ENCODE results near the gene MYO15B. TPM values are rescaled to one million over a fixed set of nuclear protein-coding genes. Genes with fewer than 3 reads are reported as not detected.

Gene MYO15B
- total and polyA plus RNA-seq, 2 donors (not counting 3 experiments of a cell fraction or from before 2014, with no cell fraction given) = 10.2 to 87.8 TPM

GRCh38 chr17:75549246-75550138, 38.1 kb upstream of the MYO15B start:
- dilution Hi-C loops (cut with MboI; ENCODE audit: extremely low pct_ligation_motif_present, low sequenced_read_pairs) = no loop called here
- CTCF ChIA-PET = interaction anchor here (0.9 to 1.3 kb wide), 2 partner anchors 15 to 52 kb away, joined by 3 to 4 read pairs; no protein-coding TSS in a partner anchor
- H3K4me2 ChIP-seq (ENCODE audit: insufficient read depth, low read length) = no peak overlapping the region
- no peaks in the 10 kb centered on the region for H3K27me3 ChIP-seq (ENCODE audit: control insufficient read depth in 2 of 2, insufficient read depth in 2 of 2, low read length in 2 of 2)
- POLR2A ChIA-PET = no interaction called here
- H3K9ac ChIP-seq (replicated peaks; ENCODE audit: extremely low read depth, insufficient read depth, low read length) = no peak overlapping the region
- no peaks in the 10 kb centered on the region for H4K20me1 ChIP-seq (replicated peaks; ENCODE audit: control insufficient read depth, extremely low read depth, insufficient read depth, low read length)
- no peaks in the 10 kb centered on the region for H3K79me2 ChIP-seq (ENCODE audit: control insufficient read depth, insufficient read depth, low read length)
- H3K9me1 ChIP-seq (replicated peaks; ENCODE audit: control insufficient read depth, extremely low read depth, insufficient read depth, low read length) = no peaks in the 10 kb centered on the region
- no peak overlapping the region for H3K27ac ChIP-seq (ENCODE audit: insufficient read depth, low read depth, low read length)
- no peak for DNase-seq (ENCODE audit: low read depth, low spot score)
- FAIRE-seq = no peak
- TF ChIP-seq JUN (IDR thresholded peaks at IDR 0.05; ENCODE audit: borderline replicate concordance, insufficient read depth, insufficient read length, low read depth) = no peak
- TF ChIP-seq POLR2AphosphoS5 (IDR thresholded peaks at IDR 0.05; ENCODE audit: insufficient read depth, low read depth, low read length) = no peak
- no peak for TF ChIP-seq GATA2 (IDR thresholded peaks at IDR 0.05; ENCODE audit: insufficient read depth, insufficient read length, low read depth, low read length)
- no peak for TF ChIP-seq MYC (IDR thresholded peaks at IDR 0.05; ENCODE audit: low read depth, low read length)
- TF ChIP-seq, protein P1, sequence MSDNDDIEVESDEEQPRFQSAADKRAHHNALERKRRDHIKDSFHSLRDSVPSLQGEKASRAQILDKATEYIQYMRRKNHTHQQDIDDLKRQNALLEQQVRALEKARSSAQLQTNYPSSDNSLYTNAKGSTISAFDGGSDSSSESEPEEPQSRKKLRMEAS (IDR thresholded peaks at IDR 0.05; ENCODE audit: insufficient read depth, insufficient read length) = no peak
- no peak for TF ChIP-seq CTCF (IDR thresholded peaks at IDR 0.05; ENCODE audit: extremely low read depth in 1 of 2, insufficient read depth in 1 of 2, low read depth in 1 of 2, low read length in 2 of 2)
- intact Hi-C loops (cut with micrococcal nuclease) = no loop called here
- H3K4me1 ChIP-seq (ENCODE audit: control insufficient read depth, extremely low read depth, insufficient read depth, low read length) = no peaks in the 10 kb centered on the region
- BruUV-seq (replicated peaks) = no TSS peak
- no peaks in the 10 kb centered on the region for H3K9me3 ChIP-seq (replicated peaks; ENCODE audit: control insufficient read depth, insufficient read depth, low read length)
- no peak overlapping the region for H3K4me3 ChIP-seq (replicated peaks in 1 of 3; ENCODE audit: insufficient read depth in 1 of 3, low read depth in 1 of 3, low read length in 3 of 3)
- no peak overlapping the region for H2AFZ ChIP-seq (ENCODE audit: low read depth, low read length)
- H3K36me3 ChIP-seq (ENCODE audit: control insufficient read depth in 2 of 2, extremely low read depth in 1 of 2, insufficient read depth in 2 of 2, low read length in 2 of 2) = no peaks in the 10 kb centered on the region
